ENCODE data around the gene DOK4. TPM values are rescaled to one million over a fixed set of nuclear protein-coding genes. Genes with fewer than 3 reads are reported as not detected.

The DOK4 gene
- total and polyA plus RNA-seq, 2 experiments from 2014 or later = 11.4 to 29.1 TPM

- Histone ChIP-seq H3K4me3 (no peak overlapping the region), H3F3A (replicated peaks; ENCODE audit: low read depth) (no peaks in the 10 kb centered on the region), H3K9me2 (ENCODE audit: insufficient read depth) (no peaks in the 10 kb centered on the region), H3K36me3 (ENCODE audit: insufficient read depth) (no peaks in the 10 kb centered on the region), H3K4me1 (ENCODE audit: insufficient read depth) (no peaks in the 10 kb centered on the region), H3K27ac (ENCODE audit: low read depth) (no peak overlapping the region), H4K20me1 (replicated peaks; ENCODE audit: insufficient read depth) (no peaks in the 10 kb centered on the region), H3K79me2 (replicated peaks; ENCODE audit: insufficient read depth) (no peaks in the 10 kb centered on the region), H2AFZ (no peak overlapping the region), H3K27me3 (ENCODE audit: insufficient read depth) (no peaks in the 10 kb centered on the region), H3K4me2 (no peak overlapping the region)
- peaks cover 10% of the 10 kb centered on the region for H3K27me3 Mint-ChIP-seq (ENCODE audit: insufficient read depth, low read depth, poor library complexity)
- DNase-seq (ENCODE audit: low spot score) (no peak), ATAC-seq (no peak)
- peaks cover 9% of the 10 kb centered on the region for H3K4me1 Mint-ChIP-seq
- no peak overlapping the region for H3K4me3 Mint-ChIP-seq
- H3K9me3 Mint-ChIP-seq = no peaks in the 10 kb centered on the region
- no peak overlapping the region for H3K27ac Mint-ChIP-seq
- no peak for TF ChIP-seq EZH2 (IDR thresholded peaks at IDR 0.05; ENCODE audit: low read depth, unreplicated experiment)
- TF ChIP-seq CREB1 (CRISPR knock-in tag; IDR thresholded peaks at IDR 0.05; ENCODE audit: low read depth) = no peak
- no peak for TF ChIP-seq ZNF462 (CRISPR knock-in tag; IDR thresholded peaks at IDR 0.05)
- TF ChIP-seq EZH2phosphoT487 (IDR thresholded peaks at IDR 0.05; ENCODE audit: unreplicated experiment) = no peak
- TF ChIP-seq JUNB (IDR thresholded peaks at IDR 0.05; ENCODE audit: unreplicated experiment) = no peak
- no peak for TF ChIP-seq ZNF331 (CRISPR knock-in tag; IDR thresholded peaks at IDR 0.05; ENCODE audit: low read depth)
- no peak for TF ChIP-seq STAT1 (IDR thresholded peaks at IDR 0.05; ENCODE audit: unreplicated experiment)
- no peak for TF ChIP-seq ZNF114 (CRISPR knock-in tag; IDR thresholded peaks at IDR 0.05)
- TF ChIP-seq ETS1 (IDR thresholded peaks at IDR 0.05) = no peak
- TF ChIP-seq POLR2AphosphoS5 (IDR thresholded peaks at IDR 0.05; ENCODE audit: low read depth) = no peak
- TF ChIP-seq NANOG (IDR thresholded peaks at IDR 0.05; ENCODE audit: borderline replicate concordance) = no peak
- TF ChIP-seq REST (IDR thresholded peaks at IDR 0.05; ENCODE audit: unreplicated experiment) = no peak
- no peak for TF ChIP-seq CTCF (conservative IDR thresholded peaks at IDR 0.05; ENCODE audit: low read depth in 2 of 2)
- no peaks in the 10 kb centered on the region for H3K36me3 Mint-ChIP-seq (ENCODE audit: low read depth)
These were observed 14.4 kb upstream of the DOK4 start for GRCh38 chr16:57500578-57501111.
